OCI-LY1 (cell line): ENCODE data around the gene RASD1.

Source experiments
- H2AFZ ChIP-seq: fragments of 200-600 bp; sonication (generic), shearing (Covaris generic); 2 replicates; pipeline ENCODE4 v1.6.0; 2014; ENCODE audit warnings: antibody characterized with exemption, mild to moderate bottlenecking, low read length
- H3F3A ChIP-seq: fragments of 200-600 bp; sonication (generic), shearing (Covaris generic); 2 replicates; pipeline ENCODE4 v1.6.0; 2014; ENCODE audit warnings: mild to moderate bottlenecking, antibody characterized with exemption, low read length, moderate library complexity; ENCODE audit not compliant: insufficient read depth
- H3K27ac ChIP-seq: fragments of 200-600 bp; sonication (generic); 2 replicates; pipeline ENCODE4 v1.5.1; 2014; ENCODE audit warnings: low read length, mixed run types, mild to moderate bottlenecking, low read depth; ENCODE audit not compliant: poor library complexity, severe bottlenecking
- H3K27me3 ChIP-seq: fragments of 200-600 bp; sonication (generic); 2 replicates; pipeline ENCODE4 v1.6.0; 2014; ENCODE audit warnings: antibody characterized with exemption, mild to moderate bottlenecking, low read length, moderate library complexity; ENCODE audit not compliant: insufficient read depth
- H3K36me3 ChIP-seq: fragments of 200-600 bp; sonication (generic); 2 replicates; pipeline ENCODE4 v1.6.1; 2014; ENCODE audit warnings: mild to moderate bottlenecking, antibody characterized with exemption, low read length, moderate library complexity, mixed read lengths; ENCODE audit not compliant: insufficient read depth
- H3K4me1 ChIP-seq: fragments of 200-600 bp; sonication (generic); 2 replicates; pipeline ENCODE4 v1.5.1; 2014; ENCODE audit warnings: mild to moderate bottlenecking, low read length, moderate library complexity; ENCODE audit not compliant: insufficient read depth, severe bottlenecking
- H3K4me2 ChIP-seq: fragments of 200-600 bp; sonication (generic), shearing (Covaris generic); 2 replicates; pipeline ENCODE4 v1.6.1; 2014; ENCODE audit warnings: low read length
- H3K4me3 ChIP-seq: fragments of 200-600 bp; sonication (generic); 2 replicates; pipeline ENCODE4 v1.5.1; 2014; ENCODE audit warnings: low read length, low read depth, mild to moderate bottlenecking, mixed read lengths; ENCODE audit not compliant: poor library complexity, severe bottlenecking
- H3K79me2 ChIP-seq: fragments of 200-600 bp; shearing (Covaris generic); 2 replicates; pipeline ENCODE4 v1.6.1; 2016; ENCODE audit warnings: mixed run types, low read length, mixed read lengths; ENCODE audit not compliant: insufficient read depth
- H3K9ac ChIP-seq: fragments of 200-600 bp; sonication (generic), shearing (Covaris generic); 2 replicates; pipeline ENCODE4 v1.6.1; 2014; ENCODE audit warnings: mild to moderate bottlenecking, low read length, mixed read lengths
- H3K9me2 ChIP-seq: fragments of 200-600 bp; sonication (generic), shearing (Covaris generic); 2 replicates; pipeline ENCODE4 v1.6.1; 2014; ENCODE audit warnings: low read depth, mild to moderate bottlenecking, low read length, mixed read lengths
- H3K9me3 ChIP-seq: fragments of 200-600 bp; shearing (Covaris generic); 2 replicates; pipeline ENCODE4 v1.6.1; 2014; ENCODE audit warnings: low read length, mixed read lengths
- H4K20me1 ChIP-seq: fragments of 200-600 bp; sonication (generic), shearing (Covaris generic); 2 replicates; pipeline ENCODE4 v1.6.0; 2016; ENCODE audit warnings: mild to moderate bottlenecking, low read length; ENCODE audit not compliant: insufficient read depth
- EZH2 ChIP-seq: fragments of 200-600 bp; sonication (generic), shearing (Covaris generic); IDR thresholded peaks from 2 replicates; pipeline ENCODE4 v1.8.0; 2017; ENCODE audit warnings: borderline replicate concordance, mixed run types, mild to moderate bottlenecking, antibody characterized with exemption, low read length, moderate library complexity, mixed read lengths
- TF ChIP-seq, protein P1 (sequence below): fragments of 200-600 bp; sonication (generic), shearing (Covaris generic); IDR thresholded peaks from 2 replicates; pipeline ENCODE4 v1.5.1; 2017; ENCODE audit warnings: mild to moderate bottlenecking, antibody characterized with exemption, low read length, moderate library complexity, mixed read lengths

The RASD1 gene

DNA sequence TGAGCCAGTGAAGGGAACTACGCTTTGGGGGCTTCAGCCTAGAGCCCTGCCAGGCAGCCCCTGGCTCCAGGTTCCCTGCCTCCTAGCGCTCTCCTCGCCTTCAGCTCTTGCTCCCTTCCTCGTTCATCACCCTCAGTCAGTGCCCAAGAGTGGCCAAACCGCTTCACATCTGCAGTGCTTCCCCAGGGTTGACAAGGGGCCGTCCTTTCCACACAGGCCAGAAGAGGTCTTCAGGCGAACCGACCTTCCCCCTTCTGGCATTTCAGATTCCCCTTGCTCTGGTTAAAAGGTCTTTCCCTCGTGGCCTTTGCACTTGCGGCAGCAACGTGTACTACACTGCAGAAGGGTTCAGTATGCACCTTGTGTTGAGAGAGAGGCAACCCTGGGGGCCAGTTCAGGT is 4.1 kb downstream of the RASD1 start:
- no peak overlapping the region for H3K4me2 ChIP-seq
- no peak overlapping the region for H3K4me3 ChIP-seq
- TF ChIP-seq EZH2 = no peak
- TF ChIP-seq, protein P1, sequence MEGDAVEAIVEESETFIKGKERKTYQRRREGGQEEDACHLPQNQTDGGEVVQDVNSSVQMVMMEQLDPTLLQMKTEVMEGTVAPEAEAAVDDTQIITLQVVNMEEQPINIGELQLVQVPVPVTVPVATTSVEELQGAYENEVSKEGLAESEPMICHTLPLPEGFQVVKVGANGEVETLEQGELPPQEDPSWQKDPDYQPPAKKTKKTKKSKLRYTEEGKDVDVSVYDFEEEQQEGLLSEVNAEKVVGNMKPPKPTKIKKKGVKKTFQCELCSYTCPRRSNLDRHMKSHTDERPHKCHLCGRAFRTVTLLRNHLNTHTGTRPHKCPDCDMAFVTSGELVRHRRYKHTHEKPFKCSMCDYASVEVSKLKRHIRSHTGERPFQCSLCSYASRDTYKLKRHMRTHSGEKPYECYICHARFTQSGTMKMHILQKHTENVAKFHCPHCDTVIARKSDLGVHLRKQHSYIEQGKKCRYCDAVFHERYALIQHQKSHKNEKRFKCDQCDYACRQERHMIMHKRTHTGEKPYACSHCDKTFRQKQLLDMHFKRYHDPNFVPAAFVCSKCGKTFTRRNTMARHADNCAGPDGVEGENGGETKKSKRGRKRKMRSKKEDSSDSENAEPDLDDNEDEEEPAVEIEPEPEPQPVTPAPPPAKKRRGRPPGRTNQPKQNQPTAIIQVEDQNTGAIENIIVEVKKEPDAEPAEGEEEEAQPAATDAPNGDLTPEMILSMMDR = no peak
- no peaks in the 10 kb centered on the region for H3K9me3 ChIP-seq
- H3K27me3 ChIP-seq = no peaks in the 10 kb centered on the region
- peaks cover 43% of the 10 kb centered on the region for H3K36me3 ChIP-seq
- no peaks in the 10 kb centered on the region for H3K79me2 ChIP-seq
- no peak overlapping the region for H3K9ac ChIP-seq
- H3K9me2 ChIP-seq = no peaks in the 10 kb centered on the region
- H3K4me1 ChIP-seq = peaks cover 2% of the 10 kb centered on the region
- H4K20me1 ChIP-seq = no peaks in the 10 kb centered on the region
- no peak overlapping the region for H2AFZ ChIP-seq
- H3K27ac ChIP-seq = no peak overlapping the region
- H3F3A ChIP-seq = no peaks in the 10 kb centered on the region

DNA sequence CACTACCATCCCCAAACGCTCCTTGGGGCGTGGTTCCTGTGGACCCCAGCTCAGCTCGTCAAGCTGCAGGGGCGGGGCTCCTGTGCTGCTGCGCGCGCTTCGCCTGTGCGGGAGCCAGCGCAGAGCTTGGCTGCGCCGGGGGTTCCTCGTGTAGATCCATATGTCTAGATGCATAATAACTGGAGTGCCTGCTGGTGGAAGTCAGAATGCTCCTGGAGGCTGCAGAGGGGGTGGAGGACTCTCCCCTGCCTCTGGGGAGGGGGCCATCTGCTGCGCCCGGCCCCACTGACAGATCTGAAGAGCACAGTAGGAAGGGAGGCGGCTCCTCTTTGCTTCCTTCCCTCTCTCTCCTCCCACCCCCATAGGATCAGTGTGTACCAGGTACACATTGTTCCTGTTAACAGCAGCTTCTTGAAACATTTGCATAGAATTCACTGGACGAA is 4.6 kb downstream of the RASD1 start:
- H3K4me2 ChIP-seq = no peak overlapping the region
- H3K79me2 ChIP-seq = no peaks in the 10 kb centered on the region
- no peaks in the 10 kb centered on the region for H3F3A ChIP-seq
- H3K9me3 ChIP-seq = no peaks in the 10 kb centered on the region
- no peak overlapping the region for H3K9ac ChIP-seq
- no peak for TF ChIP-seq EZH2
- TF ChIP-seq, protein P1 = no peak
- H3K9me2 ChIP-seq = no peaks in the 10 kb centered on the region
- peaks cover 43% of the 10 kb centered on the region for H3K36me3 ChIP-seq
- H3K4me3 ChIP-seq = no peak overlapping the region
- no peaks in the 10 kb centered on the region for H3K27me3 ChIP-seq
- H3K4me1 ChIP-seq = no peaks in the 10 kb centered on the region
- no peaks in the 10 kb centered on the region for H4K20me1 ChIP-seq
- no peak overlapping the region for H2AFZ ChIP-seq
- H3K27ac ChIP-seq = no peak overlapping the region

DNA sequence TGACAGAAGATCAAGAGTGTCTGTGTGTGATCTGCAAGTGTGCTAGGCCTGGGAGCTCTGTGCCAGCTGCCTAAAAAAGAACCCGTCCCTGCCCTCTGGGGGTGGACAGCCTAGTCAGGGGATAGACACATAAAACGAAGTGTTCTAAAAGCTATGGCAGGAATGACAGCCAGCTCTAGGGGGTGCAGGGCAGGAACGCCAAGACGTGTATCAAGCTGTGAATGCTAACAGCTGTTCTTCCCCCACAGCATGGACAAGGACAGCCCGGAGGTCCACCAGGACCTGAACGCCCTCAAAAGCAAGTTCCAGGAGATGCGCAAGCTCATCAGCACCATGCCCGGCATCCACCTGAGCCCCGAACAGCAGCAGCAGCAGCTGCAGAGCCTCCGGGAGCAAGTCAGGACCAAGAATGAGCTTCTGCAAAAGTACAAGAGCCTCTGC is 5.1 kb downstream of the RASD1 start:
- H3K79me2 ChIP-seq = no peaks in the 10 kb centered on the region
- no peaks in the 10 kb centered on the region for H3K9me3 ChIP-seq
- TF ChIP-seq EZH2 = no peak
- TF ChIP-seq, protein P1 = no peak

More for the DNA sequence above, 5.1 kb downstream of the RASD1 start:
- no peak overlapping the region for H3K4me3 ChIP-seq
- peaks cover 43% of the 10 kb centered on the region for H3K36me3 ChIP-seq
- no peaks in the 10 kb centered on the region for H3K27me3 ChIP-seq
- H3K9ac ChIP-seq = no peak overlapping the region
- no peaks in the 10 kb centered on the region for H3K4me1 ChIP-seq
- H3K27ac ChIP-seq = no peak overlapping the region
- no peaks in the 10 kb centered on the region for H3K9me2 ChIP-seq
- no peak overlapping the region for H2AFZ ChIP-seq
- H3F3A ChIP-seq = no peaks in the 10 kb centered on the region
- no peaks in the 10 kb centered on the region for H4K20me1 ChIP-seq
- no peak overlapping the region for H3K4me2 ChIP-seq
